ENCODE data around the gene OR4S1.
"Not testable (repeated sequence)": the region's sequence is repeated elsewhere in the genome, so short reads cannot be mapped to it uniquely, and the experiment has no call there.

OR4S1 gene
- 0 reads per million in 2 donors for total RNA-seq

DNA sequence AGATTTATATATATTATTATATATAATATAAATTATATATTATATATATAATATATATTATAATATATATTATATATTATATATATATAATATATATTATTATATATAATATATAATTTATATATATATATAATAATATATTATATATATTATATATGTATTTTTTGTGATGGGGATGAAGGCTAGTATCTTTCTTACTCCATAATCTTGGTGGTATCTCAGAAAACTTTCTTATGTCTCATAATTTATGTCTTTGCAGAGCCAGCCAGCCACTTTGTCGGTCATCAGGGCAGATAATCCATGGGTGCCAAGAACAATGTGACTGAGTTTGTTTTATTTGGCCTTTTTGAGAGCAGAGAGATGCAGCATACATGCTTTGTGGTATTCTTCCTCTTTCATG is at the start of gene OR4S1:
TSS of gene OR4S1 (plus strand) at position 301 of the 400 bp plus-strand sequence. CDS start at position 301, 0 bp downstream.
- DNase-seq, result no peak

- DNase-seq, result no peak
Observed at GRCh38 chr11:48261600-48261999, 44.4 kb upstream of the OR4S1 start.

- DNase-seq, result no peak
Observed at GRCh38 chr11:48263423-48263911, 42.6 kb upstream of the OR4S1 start, which contains the start of gene OR4X1. OR4X1 (plus strand) TSS chr11:48263861; CDS start chr11:48263861, 0 bp downstream.

DNA sequence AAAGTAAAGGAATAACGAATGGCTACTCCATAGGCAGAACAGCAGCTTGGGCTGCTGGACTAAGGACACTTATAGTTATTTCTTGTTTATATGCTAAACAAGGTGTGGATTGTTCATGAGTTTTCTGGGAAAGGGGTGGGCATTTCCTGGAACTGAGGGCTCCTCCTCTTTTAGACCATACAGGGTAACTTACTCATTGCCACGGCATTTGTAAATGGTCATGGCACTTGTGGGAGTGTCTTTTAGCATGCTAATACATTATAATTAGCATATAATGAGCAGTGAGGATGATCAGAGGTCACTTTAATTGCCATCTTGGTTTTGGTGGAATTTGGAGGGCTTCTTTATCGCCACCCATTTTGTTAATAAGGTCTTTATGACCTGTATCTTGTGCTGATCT is 35.4 kb upstream of the OR4S1 start:
- no peak for DNase-seq

DNA sequence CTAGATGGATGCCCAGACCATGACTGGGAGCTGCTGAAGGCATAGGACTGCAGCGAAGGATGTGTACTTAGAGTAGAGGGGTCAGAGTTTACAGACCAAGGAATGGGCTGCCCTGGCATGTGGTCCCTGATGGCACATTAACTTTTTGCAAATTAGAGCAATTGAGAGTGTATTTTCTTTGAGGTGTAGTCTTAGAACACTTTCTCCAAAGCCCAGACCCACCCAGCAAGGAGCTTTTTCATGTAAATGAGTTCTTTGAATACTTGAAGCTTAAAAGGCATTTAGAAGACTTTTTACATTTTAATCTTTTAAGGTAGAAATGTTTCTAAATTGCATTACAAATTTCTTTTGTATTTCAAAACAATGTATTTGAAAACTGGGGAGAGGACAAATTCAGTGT is 33.4 kb upstream of the OR4S1 start:
- no peak for DNase-seq

GRCh38 chr11:48307760-48308386 is 1.9 kb downstream of the OR4S1 start:
- DNase-seq, result peak; percentile 53

GRCh38 chr11:48313590-48313989 is 7.6 kb downstream of the OR4S1 start:
- DNase-seq, result not testable (repeated sequence)

DNA sequence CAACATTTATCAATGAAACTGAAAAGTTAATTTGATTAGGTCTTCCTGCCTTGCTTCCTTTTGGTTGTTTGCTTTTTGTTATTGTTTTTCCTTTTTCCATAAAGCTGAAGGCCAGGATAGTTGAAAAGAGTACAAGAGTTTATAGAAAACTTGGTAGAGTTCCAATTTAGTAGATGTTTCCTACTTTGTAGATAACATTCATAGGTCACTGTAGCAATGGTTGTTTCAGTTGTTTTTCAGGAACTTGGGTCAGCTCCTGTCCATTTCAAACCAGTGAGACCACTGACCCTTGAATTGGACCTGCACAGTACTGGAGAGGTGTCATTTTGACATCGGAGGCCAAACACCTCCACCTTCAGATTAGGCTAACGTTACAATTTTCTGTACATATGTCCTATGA is 13.8 kb downstream of the OR4S1 start:
- DNase-seq, result not testable (repeated sequence)

GRCh38 chr11:48324620-48325019 is 18.6 kb downstream of the OR4S1 start, which contains the start of gene OR4C3:
OR4C3 (plus strand) TSS chr11:48324920; CDS start chr11:48325022, 102 bp downstream.
- not testable (repeated sequence) for DNase-seq

- no peak for DNase-seq
Observed at GRCh38 chr11:48341466-48341865, 35.4 kb downstream of the OR4S1 start.

DNA sequence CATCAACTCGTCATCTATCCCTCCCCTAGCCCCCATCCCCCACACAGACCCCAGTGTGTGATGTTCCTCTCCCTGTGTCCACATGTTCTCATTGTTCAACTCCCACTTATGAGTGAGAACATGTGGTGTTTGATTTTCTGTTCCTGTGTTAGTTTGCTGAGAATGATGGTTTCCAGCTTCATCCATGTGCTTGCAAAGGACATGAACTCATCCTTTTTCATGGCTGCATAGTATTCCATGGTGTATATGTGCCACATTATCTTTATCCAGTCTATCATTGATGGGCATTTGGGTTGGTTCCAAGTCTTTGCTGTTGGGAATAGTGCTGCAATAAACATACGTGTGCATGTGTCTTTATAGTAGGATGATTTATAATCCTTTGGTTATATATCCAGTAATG is 36.5 kb downstream of the OR4S1 start:
- DNase-seq, result not testable (repeated sequence)

GRCh38 chr11:48346286-48346685 is 40.3 kb downstream of the OR4S1 start:
- not testable (repeated sequence) for DNase-seq

- DNase-seq, result no peak
Observed at GRCh38 chr11:48354013-48354412, 48.0 kb downstream of the OR4S1 start.

- DNase-seq, result no peak
Observed at GRCh38 chr11:48354677-48355076, 48.7 kb downstream of the OR4S1 start.

Data from T-helper 9 cell (primary cell).